ENCODE measurements around the gene UGT1A6. TPM values are rescaled to one million over a fixed set of nuclear protein-coding genes. Genes with fewer than 3 reads are reported as not detected.
A peak's percentile ranks its signal among the peaks of the same experiment; 100 is the strongest.

Gene UGT1A6
- total RNA-seq, 2 donors from 2014 or later, result not detected

GRCh38 chr2:233811732-233812131 is 119.0 kb downstream of the UGT1A6 start:
- intact Hi-C loops (cut with DNase I), result no loop called here
- ATAC-seq, result no peak
- DNase-seq, result no peak

GRCh38 chr2:233813236-233814055 is 120.8 kb downstream of the UGT1A6 start:
- intact Hi-C loops (cut with DNase I), result no loop called here
- DNase-seq, result no peak

DNA sequence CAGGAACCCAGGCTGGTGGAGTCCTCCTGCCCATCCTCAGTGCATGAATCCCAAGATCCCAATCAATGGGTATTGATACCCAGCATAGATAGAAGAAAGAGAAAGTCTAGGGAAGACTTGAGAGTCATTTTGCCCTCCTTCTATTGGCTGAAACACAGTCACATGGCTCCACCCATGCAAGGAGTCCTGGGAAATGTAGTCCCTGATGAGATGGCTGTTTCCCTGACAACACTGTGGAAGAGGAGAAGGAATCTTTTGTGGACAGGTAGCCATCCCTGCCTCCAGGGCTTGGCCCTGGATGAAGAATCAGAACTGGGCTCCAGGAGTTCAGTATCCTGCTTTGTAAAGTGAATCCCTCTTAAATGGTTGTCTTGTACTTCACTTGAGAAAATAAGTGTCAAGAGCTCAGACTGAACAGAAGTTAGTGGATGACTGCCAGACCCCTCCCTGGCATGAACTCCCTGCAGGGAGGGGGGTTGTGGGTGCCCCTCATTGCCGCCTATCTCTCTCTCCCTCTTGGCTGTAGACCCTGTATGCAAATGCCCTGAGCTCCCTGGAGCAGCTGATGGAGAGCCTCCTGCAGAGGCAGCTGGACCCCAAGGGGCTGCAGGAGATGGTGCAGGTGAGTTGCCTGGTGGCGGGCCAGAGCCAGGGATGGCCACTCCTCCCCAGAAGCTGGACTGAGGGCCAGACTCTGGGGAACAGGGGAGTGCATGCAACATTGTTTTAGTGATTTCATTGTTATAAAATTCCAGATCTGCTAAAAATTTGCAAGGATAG is 121.6 kb downstream of the UGT1A6 start:
- no peak for ATAC-seq
- no peak for DNase-seq
- intact Hi-C loops (cut with DNase I), result no loop called here

More at GRCh38 chr2:233813236-233814055, 120.8 kb downstream of the UGT1A6 start:
- no peak for ATAC-seq

DNA sequence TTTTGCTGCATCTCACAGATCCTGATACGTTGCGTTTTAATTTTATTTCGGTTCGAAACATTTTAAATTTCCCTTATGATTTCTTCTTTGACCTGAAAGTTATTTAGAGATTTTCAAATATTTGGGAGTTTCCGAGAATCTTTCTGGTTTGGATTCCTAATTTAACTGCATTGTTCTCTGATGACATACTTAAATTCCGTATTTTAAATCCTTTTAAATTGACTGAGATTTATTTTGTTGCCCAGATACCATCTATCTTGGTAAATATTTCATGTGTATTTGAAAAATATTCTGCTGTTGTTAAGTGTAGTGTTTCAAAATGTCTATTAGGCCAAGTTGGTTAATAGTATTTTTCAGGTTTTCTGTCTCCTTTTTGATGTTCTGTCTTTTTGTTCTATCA is 123.2 kb downstream of the UGT1A6 start:
- no peak for ATAC-seq
- intact Hi-C loops (cut with DNase I), result no loop called here
- DNase-seq, result no peak

DNA sequence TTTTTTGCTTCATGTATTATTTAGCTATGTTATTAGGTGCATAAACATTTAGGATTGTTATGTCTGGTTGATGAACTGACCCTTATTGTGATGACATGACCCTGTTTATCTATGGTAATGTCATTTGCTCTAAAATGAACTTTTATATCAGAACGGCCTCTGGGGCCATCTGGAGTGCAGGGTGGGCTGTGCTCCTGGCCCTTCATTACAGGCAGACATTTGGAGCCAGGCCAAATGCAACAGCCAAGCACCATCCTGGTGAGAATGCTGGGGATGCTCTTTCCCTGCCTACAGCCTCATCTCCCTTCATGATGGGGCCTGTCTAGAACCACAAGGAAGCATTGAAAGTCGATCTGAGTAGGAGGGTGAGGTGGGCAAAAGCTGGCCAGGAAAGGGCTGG is 123.6 kb downstream of the UGT1A6 start:
- ATAC-seq, result no peak
- DNase-seq, result no peak
- intact Hi-C loops (cut with DNase I), result no loop called here

GRCh38 chr2:233816771-233817170 is 124.1 kb downstream of the UGT1A6 start:
- DNase-seq, result no peak
- intact Hi-C loops (cut with DNase I), result no loop called here
- no peak for ATAC-seq

DNA sequence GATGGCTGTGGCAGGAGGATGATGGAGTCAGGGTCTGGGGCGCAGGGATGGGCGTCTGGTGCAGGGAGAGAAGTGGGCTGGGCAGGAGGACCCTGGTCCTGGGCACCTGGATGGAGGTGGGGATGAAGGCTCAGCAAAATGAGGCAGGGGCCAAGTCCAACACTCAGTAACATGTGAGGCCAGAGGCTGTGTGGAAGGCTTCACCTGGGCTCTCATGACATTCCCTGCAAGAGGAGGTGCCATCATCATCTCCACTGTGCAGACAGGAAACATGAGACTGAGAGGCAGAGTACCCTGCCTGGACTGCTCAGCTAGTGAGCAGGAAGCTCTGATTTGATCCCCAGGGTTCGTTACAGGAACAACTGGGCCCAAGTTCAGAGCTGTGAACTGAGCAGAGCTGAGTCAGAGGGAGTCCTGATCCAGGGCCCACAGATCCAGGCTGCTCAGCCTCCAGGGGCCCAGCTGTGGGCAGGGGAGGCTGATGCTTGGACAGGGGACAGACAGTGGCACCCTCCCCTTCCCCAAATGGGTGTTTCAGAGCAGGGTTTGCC is 124.7 kb downstream of the UGT1A6 start:
- DNase-seq (no peak), ATAC-seq (peak; percentile 31 to 51)
- intact Hi-C loops (cut with DNase I), result no loop called here

GRCh38 chr2:233817995-233818638 is 125.4 kb downstream of the UGT1A6 start:
- no peak for DNase-seq
- intact Hi-C loops (cut with DNase I), result no loop called here
- no peak for ATAC-seq

GRCh38 chr2:233818639-233819621 is 126.2 kb downstream of the UGT1A6 start:
- intact Hi-C loops (cut with DNase I), result no loop called here
- DNase-seq, result no peak
- ATAC-seq, result no peak

DNA sequence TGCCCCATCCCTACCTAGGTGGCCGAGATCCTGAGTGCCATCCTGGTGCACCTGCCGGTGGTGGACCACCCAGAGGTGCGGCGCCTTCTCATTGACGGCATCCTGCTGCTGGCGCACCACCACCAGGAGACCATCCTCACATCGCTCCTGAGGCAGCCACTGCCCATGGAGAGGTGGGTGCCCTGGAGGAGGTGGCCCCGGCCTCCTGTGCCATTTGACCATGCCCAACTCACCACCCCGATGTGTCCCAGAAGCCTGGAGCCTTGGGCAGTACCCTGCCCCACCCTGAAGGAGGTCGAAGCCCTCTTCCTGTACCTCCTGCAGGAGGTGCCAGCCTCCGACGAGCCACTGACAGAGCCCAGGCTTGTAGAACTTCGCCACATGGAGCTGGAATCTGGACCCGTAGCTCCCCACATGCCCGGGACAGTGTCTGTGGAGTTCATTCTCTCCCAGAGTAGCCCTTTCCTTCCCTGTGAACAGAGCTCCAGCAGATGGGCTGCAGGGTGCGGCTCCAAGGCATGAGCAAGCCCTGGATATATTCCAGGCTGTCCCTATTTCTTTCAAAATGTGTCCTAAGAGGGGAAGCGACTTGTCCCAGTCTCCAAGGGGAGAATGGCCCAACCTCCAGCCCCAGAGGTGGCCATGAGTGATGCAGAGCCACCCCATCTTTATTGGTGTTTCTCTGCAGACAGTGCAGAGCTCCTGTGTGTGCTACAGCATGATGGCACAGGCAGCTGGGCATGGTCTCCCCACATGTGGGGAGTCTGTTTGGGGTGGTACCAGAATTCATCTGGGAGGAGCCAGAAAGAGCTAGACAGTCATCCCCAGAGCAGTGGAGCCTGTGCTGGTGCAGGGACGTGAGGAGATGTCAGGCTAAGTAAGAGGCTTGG is 127.4 kb downstream of the UGT1A6 start:
- no peak for DNase-seq
- no peak for ATAC-seq
- intact Hi-C loops (cut with DNase I), result no loop called here

DNA sequence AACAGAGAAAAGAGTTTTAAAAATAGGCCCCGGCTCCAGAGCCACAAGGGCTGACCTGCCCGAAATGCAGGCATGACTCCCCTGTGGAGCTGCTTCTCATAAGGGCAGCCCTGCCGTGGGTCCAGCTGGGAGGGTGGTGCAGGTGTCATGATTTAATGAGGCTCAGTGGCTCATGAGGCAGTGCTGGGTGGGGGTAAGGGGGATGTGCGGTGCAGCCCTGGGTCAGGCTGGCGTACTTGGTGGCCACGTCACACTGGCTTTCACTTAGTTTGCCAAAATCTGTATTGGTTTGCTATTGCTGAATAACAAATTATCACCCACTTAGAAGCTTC is 128.1 kb downstream of the UGT1A6 start:
- DNase-seq (no peak), ATAC-seq (no peak)
- intact Hi-C loops (cut with DNase I), result no loop called here

DNA sequence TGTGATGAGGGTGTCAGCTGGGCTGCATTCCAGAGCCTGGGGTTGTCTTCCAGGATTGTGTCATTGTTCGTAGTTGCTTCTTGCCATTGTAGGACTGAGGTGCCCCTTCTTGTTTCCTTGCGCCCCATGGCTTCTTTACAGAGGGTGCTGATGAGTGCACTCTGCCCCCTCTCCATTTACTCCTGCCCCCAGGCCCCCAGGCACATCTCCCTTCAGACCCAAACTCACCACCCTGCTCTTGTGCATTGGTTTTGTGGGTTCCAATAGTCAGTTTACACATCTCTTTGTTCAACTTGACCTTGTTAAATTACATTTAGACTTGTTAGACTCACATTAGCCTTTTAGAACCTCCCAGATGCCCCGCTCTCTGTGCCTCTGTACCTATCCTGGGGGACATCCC is 128.5 kb downstream of the UGT1A6 start:
- ATAC-seq, result no peak
- intact Hi-C loops (cut with DNase I), result no loop called here
- no peak for DNase-seq

GRCh38 chr2:233821709-233822100 is 129.0 kb downstream of the UGT1A6 start:
- DNase-seq, result no peak
- intact Hi-C loops (cut with DNase I), result no loop called here
- ATAC-seq, result no peak

- DNase-seq, result no peak
- intact Hi-C loops (cut with DNase I), result no loop called here
- no peak for ATAC-seq
These were observed 129.5 kb downstream of the UGT1A6 start for GRCh38 chr2:233822101-233822771.
